Stomach (tissue), 9 donors: ENCODE results near the gene DUSP8. TPM values are rescaled to one million over a fixed set of nuclear protein-coding genes. Genes with fewer than 3 reads are reported as not detected.

Experiments used
- DNase-seq, 2 donors: peaks; one replicate each; pipeline versions ENCODE4 v3.0.0 to v3.0.0-alpha.2; 2013 to 2019
- H3K27ac ChIP-seq, 5 donors: fragments of 200-600 bp in 4 of 5; sonication (generic) in 4 of 5; one replicate each; pipeline ENCODE4 v1.5.1; 2013 to 2019; ENCODE audit warnings: mild to moderate bottlenecking in 1 of 5, moderate library complexity in 1 of 5
- H3K27me3 ChIP-seq, 3 donors: fragments of 200-600 bp; sonication (generic); one replicate each; pipeline ENCODE4 v1.5.1; 2017 to 2019; ENCODE audit warnings: mixed run types in 1 of 3
- H3K36me3 ChIP-seq, 4 donors: fragments of 200-600 bp; sonication (generic); 1 replicate in 3 of 4; 2 replicates in 1 of 4; pipeline ENCODE4 v1.5.1; 2016 to 2019
- H3K4me1 ChIP-seq, 4 donors: fragments of 200-600 bp; sonication (generic); one replicate each; pipeline ENCODE4 v1.5.1; 2016 to 2019
- H3K4me3 ChIP-seq, 4 donors: fragments of 200-600 bp; sonication (generic) in 3 of 4; one replicate each; pipeline ENCODE4 v1.5.1; 2016 to 2019; ENCODE audit warnings: mild to moderate bottlenecking in 1 of 4
- H3K9me3 ChIP-seq, 4 donors: fragments of 200-600 bp; sonication (generic); one replicate each; pipeline ENCODE4 v1.5.1; 2016 to 2019
- EP300 ChIP-seq: sonication (generic); formaldehyde crosslinking; IDR thresholded peaks from one replicate; pipeline ENCODE4 v1.6.1; 2017; ENCODE audit warnings: antibody characterized with exemption
- POLR2A ChIP-seq, 4 donors: fragments of 450-650 bp; IDR thresholded peaks; one replicate each; pipeline ENCODE4 v1.6.1; 2016; ENCODE audit warnings: antibody characterized with exemption in 4 of 4, control low read depth in 2 of 4, mild to moderate bottlenecking in 1 of 4, moderate library complexity in 1 of 4
- POLR2AphosphoS5 ChIP-seq, 3 donors: sonication (generic); formaldehyde crosslinking; IDR thresholded peaks; one replicate each; pipeline ENCODE4 v1.6.1; 2016; ENCODE audit warnings: antibody characterized with exemption in 3 of 3
- WGBS, 5 donors: extraction: QIAGEN DNeasy Blood & Tissue Kit in 3 of 5; methylation state at CpG; one replicate each; pipeline versions ENCODE4 v1.1.5 to v1.1.7; 2013 to 2018; 5-methylcytosine and 5-hydroxymethylcytosine counted together
- intact Hi-C: fragments of 100-400 bp; cut with DNase I; formaldehyde crosslinking; loops from one replicate; pipeline ENCODE4 v1.15.1; 2023; ENCODE audit warnings: low total_unique reads
- polyA plus RNA-seq, 3 donors: library from polyadenylated mRNA; stranded (reverse); fragments of 200-250 nt; gene quantifications; one replicate each; pipeline ENCODE4 v1.2.3, GENCODE V29; 2013
- total RNA-seq, 5 donors: library from RNA; depleted of rRNA; stranded (reverse); fragments of >200 nt; gene quantifications; one replicate each; pipeline versions ENCODE4 v1.1.0 to v1.2.3, GENCODE V29; 2014 to 2016
- TF ChIP-seq, protein P1 (sequence below), 7 experiments: fragments of 450-650 bp in 4 of 7; fragments of 200-600 bp in 3 of 7; sonication (generic) in 3 of 7; IDR thresholded peaks; one replicate each; pipeline ENCODE4 v1.5.1; 2016 to 2019; ENCODE audit warnings: antibody characterized with exemption in 7 of 7, control low read depth in 2 of 7, mild to moderate bottlenecking in 1 of 7
- donor health status: healthy with polysubstance abuse.
- donor health status: Bipolar disorder and iron deficiency.
- donor health status: healthy.

Gene DUSP8
- total and polyA plus RNA-seq, 8 donors = 0.58 to 31.6 (median 2.6) TPM

DNA sequence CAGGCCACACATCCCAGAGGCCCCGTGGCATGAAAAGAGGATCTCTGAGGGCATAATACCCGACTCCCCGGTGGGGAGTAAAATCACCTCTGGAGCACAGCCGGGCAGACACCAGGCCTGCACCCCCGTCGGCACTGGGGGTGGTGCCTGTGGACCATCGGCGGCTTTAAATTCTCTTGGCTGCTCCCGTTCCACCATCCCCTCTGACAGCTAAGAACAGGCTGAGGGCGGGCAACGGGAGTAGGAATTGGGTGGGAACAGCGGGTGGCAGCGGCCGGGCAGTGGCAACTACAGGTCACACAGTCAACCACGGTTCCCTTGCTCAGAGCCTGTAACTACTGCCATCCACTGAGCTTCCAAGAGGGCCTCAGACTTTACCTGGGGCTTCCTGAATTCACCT, 45.3 kb downstream of the DUSP8 start:
- no peak overlapping the region for H3K27ac ChIP-seq
- H3K9me3 ChIP-seq = no peaks in the 10 kb centered on the region
- H3K4me1 ChIP-seq = peaks cover 9 to 71% (median 23%) of the 10 kb centered on the region in 4 donors
- 82 to 94% (median 88%) methylated on average over 6 to 15 of the region's 15 CpGs for WGBS, 5 donors
- intact Hi-C loops = no loop called here
- no peak overlapping the region for H3K4me3 ChIP-seq
- H3K27me3 ChIP-seq = no peaks in the 10 kb centered on the region
- TF ChIP-seq, protein P1, sequence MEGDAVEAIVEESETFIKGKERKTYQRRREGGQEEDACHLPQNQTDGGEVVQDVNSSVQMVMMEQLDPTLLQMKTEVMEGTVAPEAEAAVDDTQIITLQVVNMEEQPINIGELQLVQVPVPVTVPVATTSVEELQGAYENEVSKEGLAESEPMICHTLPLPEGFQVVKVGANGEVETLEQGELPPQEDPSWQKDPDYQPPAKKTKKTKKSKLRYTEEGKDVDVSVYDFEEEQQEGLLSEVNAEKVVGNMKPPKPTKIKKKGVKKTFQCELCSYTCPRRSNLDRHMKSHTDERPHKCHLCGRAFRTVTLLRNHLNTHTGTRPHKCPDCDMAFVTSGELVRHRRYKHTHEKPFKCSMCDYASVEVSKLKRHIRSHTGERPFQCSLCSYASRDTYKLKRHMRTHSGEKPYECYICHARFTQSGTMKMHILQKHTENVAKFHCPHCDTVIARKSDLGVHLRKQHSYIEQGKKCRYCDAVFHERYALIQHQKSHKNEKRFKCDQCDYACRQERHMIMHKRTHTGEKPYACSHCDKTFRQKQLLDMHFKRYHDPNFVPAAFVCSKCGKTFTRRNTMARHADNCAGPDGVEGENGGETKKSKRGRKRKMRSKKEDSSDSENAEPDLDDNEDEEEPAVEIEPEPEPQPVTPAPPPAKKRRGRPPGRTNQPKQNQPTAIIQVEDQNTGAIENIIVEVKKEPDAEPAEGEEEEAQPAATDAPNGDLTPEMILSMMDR (IDR thresholded peaks at IDR 0.05) = no peak
- no peak for TF ChIP-seq POLR2AphosphoS5 (IDR thresholded peaks at IDR 0.05)
- no peak for TF ChIP-seq POLR2A (IDR thresholded peaks at IDR 0.05)
- TF ChIP-seq EP300 = no peak
- no peak for DNase-seq
- H3K36me3 ChIP-seq = peaks cover 0 to under 1% (median 0%) of the 10 kb centered on the region in 4 donors

DNA sequence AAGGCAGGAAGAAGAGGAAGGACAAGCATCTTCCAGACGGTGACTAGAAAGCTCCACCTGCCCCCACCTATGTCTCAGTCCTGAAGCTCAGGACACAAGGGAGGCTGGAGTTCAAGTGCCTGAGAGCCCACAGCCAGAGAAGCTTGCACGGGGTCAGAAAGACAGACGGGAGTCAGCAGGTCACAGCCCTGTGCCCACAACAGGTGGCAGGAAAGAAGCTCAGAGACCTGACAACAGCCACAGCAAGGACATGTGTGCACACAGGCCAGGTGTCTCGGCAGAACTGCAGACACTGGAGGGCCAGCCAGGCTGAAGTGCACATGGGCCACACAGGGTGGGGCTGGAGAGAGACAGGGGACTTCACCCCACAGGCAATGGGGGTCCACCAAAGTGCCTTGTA, 48.3 kb downstream of the DUSP8 start:
- no peaks in the 10 kb centered on the region for H3K27me3 ChIP-seq
- no peak for DNase-seq
- H3K27ac ChIP-seq = no peak overlapping the region
- H3K9me3 ChIP-seq = no peaks in the 10 kb centered on the region
- intact Hi-C loops = no loop called here
- peaks cover 0 to 55% (median 14%) of the 10 kb centered on the region in 4 donors for H3K4me1 ChIP-seq
- H3K36me3 ChIP-seq = no peaks in the 10 kb centered on the region
- 52 to 72% (median 64%) methylated on average over 3 to 4 of the region's 4 CpGs for WGBS, 5 donors
- H3K4me3 ChIP-seq = no peak overlapping the region
- TF ChIP-seq, protein P1 (IDR thresholded peaks at IDR 0.05) = no peak
- TF ChIP-seq POLR2AphosphoS5 (IDR thresholded peaks at IDR 0.05) = no peak
- TF ChIP-seq EP300 = no peak
- TF ChIP-seq POLR2A (IDR thresholded peaks at IDR 0.05) = no peak

DNA sequence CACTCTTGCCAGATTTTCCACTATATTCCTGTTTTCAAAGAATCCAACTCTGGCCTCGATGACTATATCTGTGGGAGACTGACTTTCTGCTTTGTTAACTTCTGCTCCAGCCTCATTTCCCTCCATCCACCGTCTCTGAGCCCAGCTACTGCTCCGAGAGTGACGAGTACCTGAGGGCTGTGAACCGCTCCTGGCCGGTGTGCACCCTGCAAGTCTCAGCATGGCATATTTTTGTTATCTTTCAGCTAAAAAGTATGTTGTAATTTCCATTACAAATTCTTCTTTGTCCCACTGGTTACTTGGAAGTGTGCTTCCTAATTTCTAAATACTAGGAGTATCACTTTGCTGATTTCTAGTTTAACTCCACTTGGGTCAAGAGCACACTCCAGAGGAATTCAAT, 49.0 kb downstream of the DUSP8 start:
- no peak for TF ChIP-seq EP300
- TF ChIP-seq, protein P1 (IDR thresholded peaks at IDR 0.05) = no peak
- 83 to 94% (median 87%) methylated on average over 6 of the region's 6 CpGs for WGBS, 5 donors
- no peak for DNase-seq

DNA sequence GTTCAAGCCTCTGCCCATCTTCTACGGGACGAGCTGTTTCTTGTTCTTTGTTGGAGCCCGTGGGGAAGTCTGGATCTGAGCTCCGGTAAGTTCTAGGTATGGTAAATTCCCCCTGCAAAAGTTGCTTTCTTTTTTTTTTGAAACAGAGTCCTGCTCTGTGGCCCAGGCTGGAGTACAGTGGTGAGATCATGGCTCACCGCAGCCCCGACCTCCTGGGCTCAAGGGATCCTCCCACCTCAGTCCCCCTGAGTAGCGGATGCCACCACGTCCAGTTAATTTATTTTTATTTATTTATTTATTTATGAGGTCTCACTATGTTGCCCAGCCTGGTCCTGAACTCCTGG, 50.0 kb downstream of the DUSP8 start:
- no peak for DNase-seq
- no peak for TF ChIP-seq POLR2AphosphoS5 (IDR thresholded peaks at IDR 0.05)
- no peak for TF ChIP-seq POLR2A (IDR thresholded peaks at IDR 0.05)
- TF ChIP-seq, protein P1 (IDR thresholded peaks at IDR 0.05) = no peak
- TF ChIP-seq EP300 = no peak
- intact Hi-C loops = no loop called here
- Histone ChIP-seq H3K4me3 (no peak overlapping the region), H3K27me3 (no peaks in the 10 kb centered on the region), H3K27ac (no peak overlapping the region), H3K9me3 (no peaks in the 10 kb centered on the region), H3K4me1 (peaks cover 5 to 47% (median 19%) of the 10 kb centered on the region in 4 donors), H3K36me3 (no peaks in the 10 kb centered on the region)
- 89 to 97% (median 92%) methylated on average over 8 of the region's 8 CpGs for WGBS, 5 donors

More for the DNA sequence above, 49.0 kb downstream of the DUSP8 start:
- Histone ChIP-seq H3K27me3 (no peaks in the 10 kb centered on the region), H3K9me3 (no peaks in the 10 kb centered on the region), H3K4me1 (peaks cover 0 to 48% (median 14%) of the 10 kb centered on the region in 4 donors), H3K36me3 (no peaks in the 10 kb centered on the region), H3K4me3 (no peak overlapping the region), H3K27ac (no peak overlapping the region)
- intact Hi-C loops = no loop called here
